Natural killer cell (primary cell): ENCODE results near the gene ATG2A. TPM values are rescaled to one million over a fixed set of nuclear protein-coding genes. Genes with fewer than 3 reads are reported as not detected.

ENCODE experiments used
- ATAC-seq, 3 donors: fragments of 150-1000 bp in 2 of 3; fragments of 200-7000 bp in 1 of 3; cut with Tn5 transposase; 1 replicate in 1 of 3; 2 replicates in 2 of 3; pipeline ENCODE4 v1.10.0; 2021; ENCODE audit warnings: mild to moderate bottlenecking in 2 of 3, moderate library complexity in 2 of 3
- DNase-seq, 2 donors: peaks; one replicate each; pipeline versions ENCODE4 v3.0.0 to v3.0.0-alpha.2; 2013 to 2021; ENCODE audit warnings: mixed read lengths in 1 of 2
- H3K27ac ChIP-seq: one replicate; pipeline ENCODE4 v1.5.1; 2013; ENCODE audit warnings: mild to moderate bottlenecking, low read length
- H3K27me3 ChIP-seq: one replicate; pipeline ENCODE4 v1.6.1; 2013; ENCODE audit warnings: low read length; ENCODE audit not compliant: control insufficient read depth, insufficient read depth
- H3K36me3 ChIP-seq: one replicate; pipeline ENCODE4 v1.6.1; 2013; ENCODE audit warnings: low read length; ENCODE audit not compliant: control insufficient read depth, insufficient read depth
- H3K4me1 ChIP-seq: one replicate; pipeline ENCODE4 v1.6.1; 2013; ENCODE audit warnings: low read length; ENCODE audit not compliant: control insufficient read depth, insufficient read depth
- H3K4me3 ChIP-seq: one replicate; pipeline ENCODE4 v1.5.1; 2013; ENCODE audit warnings: low read length
- H3K9me3 ChIP-seq: one replicate; pipeline ENCODE4 v1.6.1; 2013; ENCODE audit warnings: low read length; ENCODE audit not compliant: control insufficient read depth, insufficient read depth
- H3K27ac Mint-ChIP-seq, 2 donors: one replicate each; pipeline ENCODE4 v1.8.0; 2022; ENCODE audit warnings: mild to moderate bottlenecking in 2 of 2, mixed read lengths in 2 of 2, moderate library complexity in 1 of 2
- H3K27me3 Mint-ChIP-seq, 2 donors: one replicate each; pipeline ENCODE4 v1.8.0; 2022; ENCODE audit warnings: low read depth in 2 of 2, mixed read lengths in 2 of 2
- H3K36me3 Mint-ChIP-seq: one replicate; pipeline ENCODE4 v1.8.0; 2022; ENCODE audit warnings: mixed read lengths
- H3K4me1 Mint-ChIP-seq, 2 donors: one replicate each; pipeline ENCODE4 v1.8.0; 2022; ENCODE audit warnings: mixed read lengths in 2 of 2
- H3K4me3 Mint-ChIP-seq: one replicate; pipeline ENCODE4 v1.8.0; 2022; ENCODE audit warnings: mild to moderate bottlenecking, moderate library complexity, mixed read lengths
- H3K9me3 Mint-ChIP-seq, 2 donors: one replicate each; pipeline ENCODE4 v1.8.0; 2022; ENCODE audit warnings: mixed read lengths in 2 of 2
- WGBS: methylation state at CpG from one replicate; pipeline ENCODE4 v1.1.7; 2013; ENCODE audit warnings: missing lambda C conversion rate; ENCODE audit not compliant: insufficient coverage; 5-methylcytosine and 5-hydroxymethylcytosine counted together
- intact Hi-C: fragments of 100-400 bp; cut with micrococcal nuclease; formaldehyde crosslinking; loops from one replicate; pipeline ENCODE4 v1.14.2; 2022
- total RNA-seq, 4 donors: library from RNA; stranded (reverse); fragments of 120-200 nt in 1 of 4; gene quantifications; one replicate each; pipeline versions ENCODE4 v1.2.3 to v1.2.4, GENCODE V29; 2013 to 2022
- TF ChIP-seq, protein P1 (sequence below): fragments of 200-600 bp; IDR thresholded peaks from one replicate; pipeline ENCODE4 v1.8.0; 2022; ENCODE audit warnings: antibody characterized with exemption

Gene ATG2A
- total RNA-seq, 3 donors from 2014 or later (not counting 1 experiment from before 2014, with no cell fraction given) = 165 to 321 (median 259) TPM

DNA sequence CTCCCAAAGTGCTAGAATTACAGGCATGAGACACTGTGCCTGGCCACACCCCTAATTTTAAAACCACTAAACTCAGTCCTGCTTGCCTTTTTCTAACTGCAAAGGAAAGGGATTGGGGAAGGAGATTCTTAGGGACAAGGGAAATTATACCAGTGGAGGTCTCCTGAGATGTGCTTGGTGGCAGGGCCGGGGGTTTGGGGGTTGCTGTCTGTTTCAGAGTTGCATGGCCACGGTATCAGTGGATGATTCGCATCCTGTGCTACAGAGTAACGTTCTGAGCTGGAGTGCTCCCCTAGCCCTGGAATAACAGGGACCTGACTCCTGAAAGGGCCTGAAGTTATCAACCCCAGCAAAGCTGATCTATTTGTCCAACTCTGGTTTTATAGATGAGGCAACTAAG lies 19.5 kb upstream of the ATG2A start:
- Histone ChIP-seq H3K9me3 (no peaks in the 10 kb centered on the region), H3K36me3 (peaks cover 17% of the 10 kb centered on the region), H3K4me1 (no peaks in the 10 kb centered on the region), H3K4me3 (no peak overlapping the region), H3K27me3 (no peaks in the 10 kb centered on the region), H3K27ac (no peak overlapping the region)
- DNase-seq = no peak
- Mint-ChIP-seq H3K4me3 (no peak overlapping the region), H3K36me3 (no peaks in the 10 kb centered on the region), H3K4me1 (no peaks in the 10 kb centered on the region), H3K27me3 (peaks cover 0 to 5% of the 10 kb centered on the region in 2 donors), H3K9me3 (no peaks in the 10 kb centered on the region), H3K27ac (no peak overlapping the region)
- 79% methylated on average over 4 of the region's 4 CpGs for WGBS
- TF ChIP-seq, protein P1, sequence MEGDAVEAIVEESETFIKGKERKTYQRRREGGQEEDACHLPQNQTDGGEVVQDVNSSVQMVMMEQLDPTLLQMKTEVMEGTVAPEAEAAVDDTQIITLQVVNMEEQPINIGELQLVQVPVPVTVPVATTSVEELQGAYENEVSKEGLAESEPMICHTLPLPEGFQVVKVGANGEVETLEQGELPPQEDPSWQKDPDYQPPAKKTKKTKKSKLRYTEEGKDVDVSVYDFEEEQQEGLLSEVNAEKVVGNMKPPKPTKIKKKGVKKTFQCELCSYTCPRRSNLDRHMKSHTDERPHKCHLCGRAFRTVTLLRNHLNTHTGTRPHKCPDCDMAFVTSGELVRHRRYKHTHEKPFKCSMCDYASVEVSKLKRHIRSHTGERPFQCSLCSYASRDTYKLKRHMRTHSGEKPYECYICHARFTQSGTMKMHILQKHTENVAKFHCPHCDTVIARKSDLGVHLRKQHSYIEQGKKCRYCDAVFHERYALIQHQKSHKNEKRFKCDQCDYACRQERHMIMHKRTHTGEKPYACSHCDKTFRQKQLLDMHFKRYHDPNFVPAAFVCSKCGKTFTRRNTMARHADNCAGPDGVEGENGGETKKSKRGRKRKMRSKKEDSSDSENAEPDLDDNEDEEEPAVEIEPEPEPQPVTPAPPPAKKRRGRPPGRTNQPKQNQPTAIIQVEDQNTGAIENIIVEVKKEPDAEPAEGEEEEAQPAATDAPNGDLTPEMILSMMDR = no peak
- ATAC-seq = no peak
- intact Hi-C loops = no loop called here

DNA sequence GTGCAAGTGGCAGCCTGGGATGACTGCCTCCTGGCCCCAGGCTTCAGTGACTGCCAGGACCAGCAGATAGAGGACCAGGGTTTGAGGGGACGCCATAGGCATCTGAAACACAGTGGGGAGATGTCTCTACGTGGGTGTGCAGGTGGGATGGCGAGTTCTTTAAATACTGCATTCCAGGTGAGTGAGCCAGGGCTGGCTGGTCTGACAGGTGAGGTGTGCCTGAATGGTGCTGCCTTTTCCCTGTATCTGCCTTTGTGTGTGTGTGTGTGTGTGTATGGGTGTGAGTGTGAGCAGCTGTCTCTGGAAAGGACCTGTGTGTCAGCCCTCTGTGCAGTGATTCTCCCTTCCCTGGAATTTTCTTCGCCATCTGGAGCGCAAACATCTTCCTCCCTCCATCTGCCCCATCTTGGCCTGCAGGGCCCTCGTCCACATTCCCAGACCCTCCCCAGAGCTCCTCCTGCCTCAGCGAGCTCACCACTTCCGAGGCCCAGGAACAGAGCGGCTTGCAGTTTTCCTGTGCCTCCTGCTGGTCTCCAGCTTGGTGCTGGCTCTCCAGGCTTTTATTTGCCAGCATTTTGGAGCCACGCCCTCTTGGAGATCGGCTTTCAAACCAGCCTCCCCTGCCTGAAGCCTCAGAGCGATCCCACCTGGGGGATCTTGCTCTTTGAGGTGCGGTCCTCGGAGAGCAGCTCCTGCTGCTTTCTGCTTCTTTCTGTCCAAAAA lies 18.5 kb upstream of the ATG2A start, which contains the start of gene GPHA2:
Gene GPHA2, minus strand, starts transcription at position 535 of the 723 bp plus-strand sequence. Its CDS starts 433 bp downstream, at position 102.
- ATAC-seq = no peak
- no peak for DNase-seq
- WGBS = 86% methylated on average over 14 of the region's 14 CpGs
- H3K4me1 ChIP-seq = no peaks in the 10 kb centered on the region
- no peak within 1 kb of the TSS for H3K27ac Mint-ChIP-seq
- no peak within 1 kb of the TSS for H3K4me3 Mint-ChIP-seq
- H3K4me3 ChIP-seq = no peak within 1 kb of the TSS
- H3K36me3 ChIP-seq = peaks cover 27% of the 10 kb centered on the region
- H3K27ac ChIP-seq = no peak within 1 kb of the TSS
- H3K27me3 ChIP-seq = no peaks in the 10 kb centered on the region
- H3K27me3 Mint-ChIP-seq = peaks cover 0 to 3% of the 10 kb centered on the region in 2 donors
- H3K4me1 Mint-ChIP-seq = no peaks in the 10 kb centered on the region
- no peaks in the 10 kb centered on the region for H3K9me3 ChIP-seq
- H3K9me3 Mint-ChIP-seq = no peaks in the 10 kb centered on the region
- no peaks in the 10 kb centered on the region for H3K36me3 Mint-ChIP-seq
- TF ChIP-seq, protein P1 = no peak
- intact Hi-C loops = no loop called here

DNA sequence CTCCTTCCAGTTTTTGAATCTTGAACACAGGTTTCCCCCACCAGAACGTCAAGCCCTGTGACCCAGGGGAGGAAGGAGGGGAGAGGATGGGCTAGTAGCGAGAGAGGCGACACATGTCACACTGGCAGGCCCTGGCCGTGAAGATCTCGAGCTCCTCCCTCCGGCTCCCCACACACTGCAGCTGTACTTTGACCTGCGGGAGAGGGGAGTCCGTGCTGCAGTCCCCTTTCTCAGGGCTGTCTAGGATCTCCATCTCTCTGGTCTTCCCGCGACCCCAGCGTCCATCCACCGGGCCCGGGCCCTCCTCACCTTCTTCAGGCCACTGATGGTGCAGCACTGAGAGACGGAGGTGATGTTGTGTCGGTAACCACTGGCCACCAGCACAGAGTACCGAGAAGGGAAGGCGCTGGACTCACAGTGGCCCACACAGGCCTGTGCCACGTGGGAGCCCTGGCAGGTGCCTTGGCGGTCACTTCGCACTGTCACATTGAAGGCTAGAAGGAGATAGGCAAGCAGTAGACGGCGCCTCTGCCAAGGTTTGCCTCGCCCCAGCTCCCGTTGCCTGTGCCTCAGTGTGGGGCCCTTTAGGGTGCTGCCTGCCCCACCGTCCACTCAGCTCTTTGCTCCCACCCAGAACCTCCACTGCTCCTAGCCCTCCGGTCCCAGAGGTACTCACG lies 17.8 kb upstream of the ATG2A start:
- H3K36me3 ChIP-seq = peaks cover 29% of the 10 kb centered on the region
- Mint-ChIP-seq H3K27ac (no peak overlapping the region), H3K4me1 (no peaks in the 10 kb centered on the region), H3K27me3 (peaks cover 0 to 3% of the 10 kb centered on the region in 2 donors), H3K36me3 (no peaks in the 10 kb centered on the region), H3K9me3 (no peaks in the 10 kb centered on the region), H3K4me3 (no peak overlapping the region)
- no peaks in the 10 kb centered on the region for H3K4me1 ChIP-seq
- no peak overlapping the region for H3K27ac ChIP-seq
- TF ChIP-seq, protein P1 = no peak
- 90% methylated on average over 27 of the region's 27 CpGs for WGBS
- no peak overlapping the region for H3K4me3 ChIP-seq
- H3K27me3 ChIP-seq = no peaks in the 10 kb centered on the region
- intact Hi-C loops = no loop called here
- DNase-seq (no peak), ATAC-seq (no peak)
- no peaks in the 10 kb centered on the region for H3K9me3 ChIP-seq
